GM18861 (cell line): ENCODE measurements around the gene ARHGAP29.

Experiments
- ATAC-seq: cut with Tn5 transposase; IDR thresholded peaks from one replicate; pipeline ENCODE4 v1.9.1; 2021; ENCODE audit not compliant: unreplicated experiment

Gene ARHGAP29

GRCh38 chr1:94125551-94126514, 111.6 kb downstream of the ARHGAP29 start:
- no peak for ATAC-seq

DNA sequence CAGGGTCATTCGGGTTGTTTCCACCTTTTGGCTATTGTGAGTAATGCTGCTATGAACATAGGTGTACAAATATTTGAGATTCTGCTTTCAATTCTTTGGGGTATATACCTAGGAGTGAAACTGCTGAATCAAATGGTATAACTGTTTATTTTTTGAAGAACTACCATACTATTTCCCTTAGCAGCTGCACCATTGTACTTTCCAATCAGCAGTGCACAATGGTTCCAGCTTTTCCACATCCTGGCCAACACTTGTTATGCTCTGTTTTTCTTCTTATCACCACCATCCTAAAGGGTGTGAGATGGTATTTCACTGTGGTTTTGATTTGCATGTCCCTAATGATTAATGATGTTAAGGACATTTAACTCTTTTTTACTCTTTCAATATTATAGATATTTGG, 112.8 kb downstream of the ARHGAP29 start:
- ATAC-seq, result no peak

GRCh38 chr1:94122201-94122970, 115.0 kb downstream of the ARHGAP29 start:
- no peak for ATAC-seq
